ENCODE data around the gene CCR3. TPM values are rescaled to one million over a fixed set of nuclear protein-coding genes. Genes with fewer than 3 reads are reported as not detected.

CCR3 gene
- total RNA-seq, 1 donor from 2014 or later, result not detected

DNA sequence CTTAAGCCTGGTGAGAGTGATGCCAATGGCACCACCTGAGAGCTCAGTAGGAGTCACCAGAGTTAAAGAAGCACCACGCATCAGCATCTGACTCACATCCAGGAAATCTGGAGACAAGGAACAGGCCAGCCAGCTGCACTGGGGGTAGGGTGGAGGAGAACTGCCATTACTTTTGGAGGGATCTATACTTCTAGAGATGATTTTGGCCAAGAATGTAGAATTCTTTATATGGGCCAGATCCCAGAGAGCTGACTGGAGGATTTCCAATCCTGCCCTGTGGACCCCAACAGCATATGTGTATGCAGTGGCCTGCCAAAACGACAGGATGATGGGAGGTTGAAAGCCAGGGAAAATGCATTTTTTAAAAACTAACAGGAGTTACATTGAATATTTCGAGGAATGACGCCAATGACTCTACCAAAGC is 29.8 kb downstream of the CCR3 start:
- H3K4me3 Mint-ChIP-seq, result no peak overlapping the region
- DNase-seq (ENCODE audit: low read depth, low spot score), result no peak
- TF ChIP-seq, protein P1, sequence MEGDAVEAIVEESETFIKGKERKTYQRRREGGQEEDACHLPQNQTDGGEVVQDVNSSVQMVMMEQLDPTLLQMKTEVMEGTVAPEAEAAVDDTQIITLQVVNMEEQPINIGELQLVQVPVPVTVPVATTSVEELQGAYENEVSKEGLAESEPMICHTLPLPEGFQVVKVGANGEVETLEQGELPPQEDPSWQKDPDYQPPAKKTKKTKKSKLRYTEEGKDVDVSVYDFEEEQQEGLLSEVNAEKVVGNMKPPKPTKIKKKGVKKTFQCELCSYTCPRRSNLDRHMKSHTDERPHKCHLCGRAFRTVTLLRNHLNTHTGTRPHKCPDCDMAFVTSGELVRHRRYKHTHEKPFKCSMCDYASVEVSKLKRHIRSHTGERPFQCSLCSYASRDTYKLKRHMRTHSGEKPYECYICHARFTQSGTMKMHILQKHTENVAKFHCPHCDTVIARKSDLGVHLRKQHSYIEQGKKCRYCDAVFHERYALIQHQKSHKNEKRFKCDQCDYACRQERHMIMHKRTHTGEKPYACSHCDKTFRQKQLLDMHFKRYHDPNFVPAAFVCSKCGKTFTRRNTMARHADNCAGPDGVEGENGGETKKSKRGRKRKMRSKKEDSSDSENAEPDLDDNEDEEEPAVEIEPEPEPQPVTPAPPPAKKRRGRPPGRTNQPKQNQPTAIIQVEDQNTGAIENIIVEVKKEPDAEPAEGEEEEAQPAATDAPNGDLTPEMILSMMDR (conservative IDR thresholded peaks at IDR 0.05), result no peak
- H3K27me3 Mint-ChIP-seq (ENCODE audit: low read depth), result peaks cover 11% of the 10 kb centered on the region
- peaks cover 8% of the 10 kb centered on the region for H3K9me3 Mint-ChIP-seq
- no peak overlapping the region for H3K27ac Mint-ChIP-seq (ENCODE audit: unreplicated experiment)
- H3K4me1 Mint-ChIP-seq, result no peaks in the 10 kb centered on the region
- no peaks in the 10 kb centered on the region for H3K36me3 Mint-ChIP-seq (ENCODE audit: low read depth)

DNA sequence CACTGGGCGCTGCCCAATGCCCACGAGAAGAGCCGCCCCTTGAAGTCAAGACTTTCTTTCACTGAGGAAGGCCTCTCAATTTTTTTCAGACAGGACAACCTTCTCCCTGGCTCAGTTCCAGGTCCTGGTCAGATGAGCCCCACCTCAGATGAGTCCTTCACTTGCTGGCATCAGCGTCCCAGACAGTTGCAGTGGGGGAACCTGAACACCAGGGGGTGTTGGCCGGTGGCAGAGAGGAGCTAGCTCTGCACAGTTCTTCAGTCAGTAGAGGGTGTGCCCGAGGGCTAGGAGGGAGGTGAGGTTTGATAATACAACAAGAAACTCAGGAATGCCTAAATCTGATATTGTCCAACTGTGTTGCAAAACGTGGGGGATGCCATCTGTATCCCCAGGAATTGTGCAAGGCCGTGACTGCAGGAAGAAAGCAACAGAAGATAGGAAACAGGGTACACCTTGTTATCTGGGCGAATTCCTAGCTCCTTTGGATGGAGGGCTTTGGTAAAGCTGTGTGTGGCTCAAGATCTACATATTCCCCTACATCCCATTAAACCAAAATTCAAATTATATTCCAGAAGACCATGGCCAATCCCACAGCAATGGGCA is 34.3 kb downstream of the CCR3 start:
- Mint-ChIP-seq H3K4me3 (no peak overlapping the region), H3K27me3 (ENCODE audit: low read depth) (peaks cover 5% of the 10 kb centered on the region), H3K9me3 (peaks cover 16% of the 10 kb centered on the region), H3K36me3 (ENCODE audit: low read depth) (peaks cover 7% of the 10 kb centered on the region), H3K27ac (ENCODE audit: unreplicated experiment) (no peak overlapping the region), H3K4me1 (no peaks in the 10 kb centered on the region)
- peak; percentile 14 for DNase-seq (ENCODE audit: low read depth, low spot score)
- TF ChIP-seq, protein P1 (conservative IDR thresholded peaks at IDR 0.05), result peak; percentile 57

GRCh38 chr3:46277476-46277875 is 35.2 kb downstream of the CCR3 start:
- Mint-ChIP-seq H3K27me3 (ENCODE audit: low read depth) (peaks cover 3% of the 10 kb centered on the region), H3K4me3 (no peak overlapping the region), H3K36me3 (ENCODE audit: low read depth) (peaks cover 7% of the 10 kb centered on the region), H3K9me3 (peaks cover 14% of the 10 kb centered on the region), H3K4me1 (no peaks in the 10 kb centered on the region), H3K27ac (ENCODE audit: unreplicated experiment) (no peak overlapping the region)
- no peak for DNase-seq (ENCODE audit: low read depth, low spot score)
- TF ChIP-seq, protein P1 (conservative IDR thresholded peaks at IDR 0.05), result no peak

DNA sequence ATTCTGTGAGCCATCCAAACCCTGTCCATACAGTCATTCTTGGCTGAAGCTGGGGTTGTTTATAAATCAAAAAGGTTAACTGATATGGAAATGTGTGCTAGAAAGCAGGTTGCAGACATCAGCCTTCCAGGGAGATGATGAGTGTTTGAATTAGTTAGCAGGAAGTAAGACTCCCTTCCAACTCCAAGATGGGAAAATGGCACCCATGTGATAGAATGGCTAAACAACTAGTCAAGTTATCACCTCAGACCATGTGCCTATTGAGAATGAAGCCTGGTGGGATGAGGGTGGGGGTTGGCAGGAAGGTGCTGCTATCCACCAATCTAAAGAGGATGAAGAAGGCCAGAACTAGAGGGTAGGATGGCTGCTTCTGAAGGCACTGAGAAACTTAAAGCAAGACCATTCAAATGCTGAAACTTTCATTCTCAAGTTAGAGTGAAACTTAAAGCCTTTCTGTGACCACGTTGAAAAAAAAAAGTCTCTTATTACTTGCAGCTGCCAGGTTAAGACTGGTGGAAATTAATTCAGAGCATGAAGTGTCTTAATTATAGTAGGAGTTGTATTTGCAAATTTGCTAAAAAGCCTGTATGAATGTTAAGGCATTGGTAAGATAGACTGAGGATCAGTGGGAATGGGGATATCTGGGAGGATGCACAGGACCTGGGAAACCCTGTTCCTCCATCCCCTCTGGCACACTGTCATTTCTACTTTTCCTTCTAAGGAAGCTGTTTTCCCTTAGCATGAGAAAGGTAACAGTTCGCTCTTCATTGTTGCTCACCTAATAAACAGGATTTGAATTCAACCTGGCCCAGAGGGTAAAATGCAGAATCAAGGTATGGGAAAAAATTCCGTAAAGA is 36.8 kb downstream of the CCR3 start:
- TF ChIP-seq, protein P1 (conservative IDR thresholded peaks at IDR 0.05), result no peak
- peaks cover 7% of the 10 kb centered on the region for H3K36me3 Mint-ChIP-seq (ENCODE audit: low read depth)

GRCh38 chr3:46280105-46280797 is 38.0 kb downstream of the CCR3 start:
- DNase-seq (ENCODE audit: low read depth, low spot score), result no peak
- Mint-ChIP-seq H3K36me3 (ENCODE audit: low read depth) (peaks cover 7% of the 10 kb centered on the region), H3K9me3 (peaks cover 12% of the 10 kb centered on the region), H3K4me1 (no peaks in the 10 kb centered on the region), H3K4me3 (no peak overlapping the region), H3K27ac (ENCODE audit: unreplicated experiment) (no peak overlapping the region), H3K27me3 (ENCODE audit: low read depth) (peaks cover under 1% of the 10 kb centered on the region)
- TF ChIP-seq, protein P1 (conservative IDR thresholded peaks at IDR 0.05), result no peak

More for the DNA sequence above, 36.8 kb downstream of the CCR3 start:
- H3K27me3 Mint-ChIP-seq (ENCODE audit: low read depth), result peaks cover 3% of the 10 kb centered on the region
- no peaks in the 10 kb centered on the region for H3K4me1 Mint-ChIP-seq
- no peak overlapping the region for H3K27ac Mint-ChIP-seq (ENCODE audit: unreplicated experiment)
- peaks cover 14% of the 10 kb centered on the region for H3K9me3 Mint-ChIP-seq
- DNase-seq (ENCODE audit: low read depth, low spot score), result no peak
- H3K4me3 Mint-ChIP-seq, result no peak overlapping the region
